ENCODE measurements around the gene CD99. TPM values are rescaled to one million over a fixed set of nuclear protein-coding genes. Genes with fewer than 3 reads are reported as not detected.
"Not testable (repeated sequence)": the region's sequence is repeated elsewhere in the genome, so short reads cannot be mapped to it uniquely, and the experiment has no call there.

CD99 gene
- total and polyA plus RNA-seq, 3 donors from 2014 or later = 450 to 1,032 (median 733) TPM

- H3K4me1 ChIP-seq = no peaks in the 10 kb centered on the region
- H3K27ac ChIP-seq = no peak overlapping the region
- WGBS, 2 donors = 96 to 97% methylated on average over 3 of the region's 3 CpGs
- DNase-seq = no peak
- H3K36me3 ChIP-seq (ENCODE audit: low read depth, missing control alignments) = no peaks in the 10 kb centered on the region
- no peaks in the 10 kb centered on the region for H3K27me3 ChIP-seq
- no peaks in the 10 kb centered on the region for H3K9me3 ChIP-seq
- TF ChIP-seq POLR2A (IDR thresholded peaks at IDR 0.05) (no peak), CTCF (IDR thresholded peaks at IDR 0.05) (no peak)
- intact Hi-C loops (cut with DNase I; ENCODE audit: low total_unique reads) = no loop called here
- H3K4me3 ChIP-seq = no peak overlapping the region
These were observed 50.3 kb downstream of the CD99 start for GRCh38 chrX:2741386-2741785.

GRCh38 chrX:2746250-2746649 lies 55.2 kb downstream of the CD99 start:
- DNase-seq; H3K27me3 ChIP-seq; H3K9me3 ChIP-seq; H3K36me3 ChIP-seq (ENCODE audit: low read depth, missing control alignments); H3K4me3 ChIP-seq; H3K4me1 ChIP-seq; intact Hi-C loops (cut with DNase I; ENCODE audit: low total_unique reads): not testable (repeated sequence)
- H3K27ac ChIP-seq = peak overlapping the region in 1 of 2 donors; percentile 11
- WGBS, 2 donors = 48 to 57% methylated on average over 6 of the region's 6 CpGs

- Histone ChIP-seq H3K36me3 (ENCODE audit: low read depth, missing control alignments) (no peaks in the 10 kb centered on the region), H3K4me1 (no peaks in the 10 kb centered on the region), H3K27ac (no peak overlapping the region), H3K27me3 (no peaks in the 10 kb centered on the region), H3K4me3 (no peak overlapping the region), H3K9me3 (no peaks in the 10 kb centered on the region)
- intact Hi-C loops (cut with DNase I; ENCODE audit: low total_unique reads) = no loop called here
- DNase-seq = no peak
- no peak for TF ChIP-seq POLR2A (IDR thresholded peaks at IDR 0.05)
- 83 to 90% methylated on average over 8 of the region's 8 CpGs for WGBS, 2 donors
These were observed 57.2 kb downstream of the CD99 start for GRCh38 chrX:2748171-2748814.

GRCh38 chrX:2748815-2749188 lies 57.7 kb downstream of the CD99 start:
- intact Hi-C loops (cut with DNase I; ENCODE audit: low total_unique reads) = no loop called here
- no peak overlapping the region for H3K27ac ChIP-seq
- WGBS, 2 donors = 33 to 57% methylated on average over 1 of the region's 1 CpG
- DNase-seq = no peak
- no peaks in the 10 kb centered on the region for H3K9me3 ChIP-seq
- H3K4me1 ChIP-seq = no peaks in the 10 kb centered on the region
- no peaks in the 10 kb centered on the region for H3K27me3 ChIP-seq
- no peak overlapping the region for H3K4me3 ChIP-seq
- TF ChIP-seq POLR2A (IDR thresholded peaks at IDR 0.05) = no peak
- no peak for TF ChIP-seq CTCF (IDR thresholded peaks at IDR 0.05)
- H3K36me3 ChIP-seq (ENCODE audit: low read depth, missing control alignments) = no peaks in the 10 kb centered on the region

- intact Hi-C loops (cut with DNase I; ENCODE audit: low total_unique reads) = no loop called here
- Histone ChIP-seq H3K9me3 (no peaks in the 10 kb centered on the region), H3K36me3 (ENCODE audit: low read depth, missing control alignments) (no peaks in the 10 kb centered on the region), H3K4me3 (no peak overlapping the region), H3K27me3 (no peaks in the 10 kb centered on the region), H3K4me1 (no peaks in the 10 kb centered on the region), H3K27ac (no peak overlapping the region)
- TF ChIP-seq POLR2A (IDR thresholded peaks at IDR 0.05) (no peak), CTCF (IDR thresholded peaks at IDR 0.05) (no peak)
- 60 to 73% methylated on average over 3 of the region's 3 CpGs for WGBS, 2 donors
- no peak for DNase-seq
These were observed 60.2 kb downstream of the CD99 start for GRCh38 chrX:2751291-2751690.

GRCh38 chrX:2751874-2752300 lies 60.8 kb downstream of the CD99 start, which contains the start of gene XG:
Gene XG, plus strand, starts transcription at chrX:2752040. Its CDS starts 235 bp downstream, at chrX:2752275.
- H3K4me1 ChIP-seq; H3K27me3 ChIP-seq; H3K4me3 ChIP-seq; H3K36me3 ChIP-seq (ENCODE audit: low read depth, missing control alignments); DNase-seq; H3K27ac ChIP-seq; H3K9me3 ChIP-seq; intact Hi-C loops (cut with DNase I; ENCODE audit: low total_unique reads): not testable (repeated sequence)
- WGBS, 2 donors = 85 to 87% methylated on average over 8 to 11 of the region's 11 CpGs

- 92 to 94% methylated on average over 7 of the region's 7 CpGs for WGBS, 2 donors
- DNase-seq; intact Hi-C loops (cut with DNase I; ENCODE audit: low total_unique reads); H3K4me1 ChIP-seq; H3K27ac ChIP-seq; H3K36me3 ChIP-seq (ENCODE audit: low read depth, missing control alignments); H3K4me3 ChIP-seq; H3K27me3 ChIP-seq; H3K9me3 ChIP-seq: not testable (repeated sequence)
These were observed 61.3 kb downstream of the CD99 start for GRCh38 chrX:2752441-2752840.

GRCh38 chrX:2755163-2755715 lies 64.1 kb downstream of the CD99 start:
- H3K27me3 ChIP-seq; H3K27ac ChIP-seq; H3K36me3 ChIP-seq (ENCODE audit: low read depth, missing control alignments); intact Hi-C loops (cut with DNase I; ENCODE audit: low total_unique reads); H3K4me1 ChIP-seq; H3K9me3 ChIP-seq; H3K4me3 ChIP-seq; DNase-seq: not testable (repeated sequence)
- 80 to 81% methylated on average over 4 to 5 of the region's 5 CpGs for WGBS, 2 donors

Measured in testis (tissue), 3 donors.